LNCAP (cell line): ENCODE data around the gene ROBO1.

Source experiments
- TF ChIP-seq, protein P1 (sequence below): fragments of 450-650 bp; IDR thresholded peaks from 2 replicates; pipeline ENCODE4 v1.5.1; 2017; ENCODE audit warnings: mild to moderate bottlenecking

ROBO1 gene

GRCh38 chr3:79162653-79163052 lies 605.1 kb downstream of the ROBO1 start:
- TF ChIP-seq, protein P1, sequence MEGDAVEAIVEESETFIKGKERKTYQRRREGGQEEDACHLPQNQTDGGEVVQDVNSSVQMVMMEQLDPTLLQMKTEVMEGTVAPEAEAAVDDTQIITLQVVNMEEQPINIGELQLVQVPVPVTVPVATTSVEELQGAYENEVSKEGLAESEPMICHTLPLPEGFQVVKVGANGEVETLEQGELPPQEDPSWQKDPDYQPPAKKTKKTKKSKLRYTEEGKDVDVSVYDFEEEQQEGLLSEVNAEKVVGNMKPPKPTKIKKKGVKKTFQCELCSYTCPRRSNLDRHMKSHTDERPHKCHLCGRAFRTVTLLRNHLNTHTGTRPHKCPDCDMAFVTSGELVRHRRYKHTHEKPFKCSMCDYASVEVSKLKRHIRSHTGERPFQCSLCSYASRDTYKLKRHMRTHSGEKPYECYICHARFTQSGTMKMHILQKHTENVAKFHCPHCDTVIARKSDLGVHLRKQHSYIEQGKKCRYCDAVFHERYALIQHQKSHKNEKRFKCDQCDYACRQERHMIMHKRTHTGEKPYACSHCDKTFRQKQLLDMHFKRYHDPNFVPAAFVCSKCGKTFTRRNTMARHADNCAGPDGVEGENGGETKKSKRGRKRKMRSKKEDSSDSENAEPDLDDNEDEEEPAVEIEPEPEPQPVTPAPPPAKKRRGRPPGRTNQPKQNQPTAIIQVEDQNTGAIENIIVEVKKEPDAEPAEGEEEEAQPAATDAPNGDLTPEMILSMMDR, result no peak

GRCh38 chr3:79161941-79162340 lies 605.9 kb downstream of the ROBO1 start:
- TF ChIP-seq, protein P1, result no peak

DNA sequence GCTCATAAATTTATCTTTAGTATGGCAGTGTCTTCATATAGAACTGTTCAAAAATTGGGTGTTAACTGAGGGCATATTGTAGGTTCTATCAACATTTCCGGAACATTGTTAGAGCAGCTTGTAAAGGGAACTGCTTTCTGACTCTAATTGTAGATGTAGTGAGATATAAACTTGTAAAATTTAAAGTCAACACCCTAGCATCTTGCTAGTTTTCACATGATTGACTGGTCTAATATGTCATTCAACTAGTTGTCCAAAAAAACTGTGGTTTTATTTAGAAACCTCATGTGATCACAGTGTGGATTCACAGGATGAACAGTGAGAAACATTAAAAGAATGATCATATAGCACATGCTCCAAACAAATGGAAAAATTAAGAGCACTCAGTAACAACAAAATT lies 607.4 kb downstream of the ROBO1 start:
- TF ChIP-seq, protein P1, result no peak

GRCh38 chr3:79159736-79160135 lies 608.1 kb downstream of the ROBO1 start:
- TF ChIP-seq, protein P1, result no peak

- TF ChIP-seq, protein P1, result no peak
Observed at GRCh38 chr3:79157191-79157590, 610.6 kb downstream of the ROBO1 start.

DNA sequence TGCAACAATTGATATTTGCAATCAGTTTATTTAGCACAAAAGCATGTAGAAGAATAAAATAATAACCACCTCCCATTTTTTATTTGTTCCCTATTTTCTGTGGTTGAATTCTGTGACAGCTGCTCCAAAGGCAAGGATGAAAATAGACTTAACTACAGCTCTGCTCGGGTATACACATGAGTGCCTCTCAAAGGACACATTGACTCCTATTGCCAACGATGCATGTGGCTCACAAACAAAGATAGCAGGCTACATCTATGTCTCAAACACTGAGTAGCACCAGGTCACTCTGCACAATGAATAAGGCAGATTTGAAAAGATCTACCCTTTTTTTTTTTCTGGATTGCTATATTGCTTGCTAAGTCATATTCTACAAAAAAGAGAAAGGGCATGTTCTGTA lies 612.9 kb downstream of the ROBO1 start:
- TF ChIP-seq, protein P1, result no peak

DNA sequence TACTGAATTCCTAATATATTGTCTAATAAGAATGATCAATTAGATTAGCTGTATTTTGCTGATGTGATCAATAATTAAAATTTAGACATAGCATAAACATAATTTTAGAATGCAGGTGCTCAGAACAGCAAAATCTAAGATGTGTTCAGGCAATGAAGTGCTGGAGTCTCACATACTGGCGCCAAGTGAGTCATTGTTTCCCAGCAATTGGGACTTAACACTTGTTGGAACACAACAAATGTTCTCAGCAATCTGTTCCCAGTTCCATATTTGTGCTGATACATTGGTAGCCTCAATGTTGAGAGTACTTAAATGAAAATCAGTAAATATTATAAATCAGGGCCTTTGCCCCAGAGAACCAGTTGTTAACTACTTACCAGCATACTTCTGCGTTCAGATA lies 619.0 kb downstream of the ROBO1 start:
- TF ChIP-seq, protein P1, result no peak

DNA sequence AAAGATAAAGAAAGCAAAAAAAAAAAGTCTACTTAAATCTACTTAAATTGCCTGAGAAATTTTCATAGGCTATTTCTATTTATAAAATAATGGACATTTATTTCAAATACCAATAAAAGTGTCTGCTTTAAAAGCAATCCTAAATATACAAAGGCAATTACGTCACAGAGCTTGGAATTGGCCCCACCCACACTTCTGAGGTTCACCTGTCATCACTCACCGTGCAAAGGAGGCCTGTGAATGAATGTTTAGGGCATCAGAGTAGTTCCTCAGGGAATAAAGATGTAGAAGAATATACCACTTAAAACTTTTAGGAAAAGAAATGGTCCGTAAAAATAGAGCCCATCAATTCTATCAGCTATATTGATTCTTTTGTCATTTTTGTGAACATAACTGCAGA lies 621.8 kb downstream of the ROBO1 start:
- TF ChIP-seq, protein P1, result no peak
